ENCODE measurements around the gene DENND2C. TPM values are rescaled to one million over a fixed set of nuclear protein-coding genes. Genes with fewer than 3 reads are reported as not detected.

Gene DENND2C
- total and polyA plus RNA-seq, 2 of the 13 experiments (the other 11 are each of a cell fraction or from before 2014, with no cell fraction given) = 0.08 to 0.33 TPM

GRCh38 chr1:114719424-114719787 lies 49.6 kb upstream of the DENND2C start:
- Histone ChIP-seq H3K27me3 (ENCODE audit: control insufficient read depth in 1 of 2, insufficient read depth in 2 of 2, low read length in 2 of 2) (no peaks in the 10 kb centered on the region; a peak in 1 of 5 replicates), H3K27ac (ENCODE audit: extremely low read length, insufficient read depth, low read length) (no peak overlapping the region), H3K9ac (ENCODE audit: insufficient read depth, low read depth, low read length) (no peak overlapping the region), H3K36me3 (replicated peaks in 1 of 2; ENCODE audit: control insufficient read depth in 1 of 2, insufficient read depth in 2 of 2, low read length in 2 of 2) (peaks cover 15 to 64% of the 10 kb centered on the region in 2 experiments), H3K9me3 (ENCODE audit: low read length) (no peaks in the 10 kb centered on the region), H4K20me1 (ENCODE audit: insufficient read depth, low read length) (no peaks in the 10 kb centered on the region), H3K4me2 (ENCODE audit: low read depth, low read length) (no peak overlapping the region), H3K4me3 (replicated peaks in 1 of 3; ENCODE audit: insufficient read depth in 1 of 3, low read depth in 2 of 3, low read length in 3 of 3) (no peak overlapping the region), H2AFZ (ENCODE audit: low read length) (no peak overlapping the region), H3K79me2 (ENCODE audit: insufficient read depth, low read length) (peaks cover 21% of the 10 kb centered on the region), H3K4me1 (ENCODE audit: insufficient read depth, low read length) (peaks cover 36% of the 10 kb centered on the region)
- FAIRE-seq (no peak), ATAC-seq (no peak), DNase-seq (ENCODE audit: low spot score) (no peak)
- intact Hi-C loops (cut with micrococcal nuclease; ENCODE audit: unreplicated experiment) (loop anchor here (5.0 kb wide), 1 partner anchor 38 kb away; the partner anchor contains the start of gene CSDE1), in situ Hi-C loops (cut with HindIII; ENCODE audit: extremely low pct_ligation_motif_present, low pct_unique_long_range_greater_than_20kb) (loop anchor here (5.0 kb wide), 1 partner anchor 33 kb away; no protein-coding TSS in a partner anchor)
- POLR2A ChIA-PET = no interaction called here
- no TSS peak for BruUV-seq (replicated peaks)
- whole genome bisulfite sequencing (ENCODE audit: low lambda C conversion rate) = 98% methylated on average over 3 of the region's 3 CpGs
- CTCF ChIA-PET (ENCODE audit: low intra/inter-chr PET ratio, low total read pairs) = no interaction called here
- TF ChIP-seq ZNF83 (CRISPR knock-in tag; IDR thresholded peaks at IDR 0.05; ENCODE audit: borderline replicate concordance) = no peak
- no peak for TF ChIP-seq ATF4 (CRISPR knock-in tag; IDR thresholded peaks at IDR 0.05)
- TF ChIP-seq ZNF616 (CRISPR knock-in tag; IDR thresholded peaks at IDR 0.05; ENCODE audit: low read depth) = no peak
- TF ChIP-seq ZNF230 (CRISPR knock-in tag; IDR thresholded peaks at IDR 0.05) = no peak
- TF ChIP-seq GZF1 (CRISPR knock-in tag; IDR thresholded peaks at IDR 0.05) = no peak
- TF ChIP-seq ZBTB40 (IDR thresholded peaks at IDR 0.05) = no peak
- no peak for TF ChIP-seq ZBTB40 (CRISPR knock-in tag; IDR thresholded peaks at IDR 0.05)
- TF ChIP-seq ZNF746 (CRISPR knock-in tag; IDR thresholded peaks at IDR 0.05) = no peak
- no peak for TF ChIP-seq ZBTB20 (CRISPR knock-in tag; IDR thresholded peaks at IDR 0.05; ENCODE audit: borderline replicate concordance, low read depth)
- TF ChIP-seq SMAD3 (CRISPR knock-in tag; IDR thresholded peaks at IDR 0.05) = no peak
- no peak for TF ChIP-seq HNF4G (IDR thresholded peaks at IDR 0.05; ENCODE audit: borderline replicate concordance, low read depth, low read length)
- TF ChIP-seq HNF4G (CRISPR knock-in tag; IDR thresholded peaks at IDR 0.05; ENCODE audit: borderline replicate concordance, low read depth) = no peak
- no peak for TF ChIP-seq ZBTB3 (CRISPR knock-in tag; IDR thresholded peaks at IDR 0.05; ENCODE audit: borderline replicate concordance, low read depth)
- TF ChIP-seq NFIC (IDR thresholded peaks at IDR 0.05; ENCODE audit: low read length) = no peak
- TF ChIP-seq U2AF2 (IDR thresholded peaks at IDR 0.05; ENCODE audit: low read depth, low read length) = no peak
- TF ChIP-seq MYC (CRISPR knock-in tag; IDR thresholded peaks at IDR 0.05; ENCODE audit: borderline replicate concordance) = no peak
- TF ChIP-seq KDM2A (CRISPR knock-in tag; IDR thresholded peaks at IDR 0.05; ENCODE audit: borderline replicate concordance, low read depth) = no peak
